H1 (cell line): ENCODE results near the gene SPAG4. TPM values are rescaled to one million over a fixed set of nuclear protein-coding genes. Genes with fewer than 3 reads are reported as not detected.

Experiments
- EGR1 ChIP-seq: IDR thresholded peaks from 2 replicates; pipeline ENCODE4 v1.6.1; 2011; ENCODE audit warnings: low read depth, low read length, borderline replicate concordance
- KDM1A ChIP-seq: fragments of 200-600, 300-600 bp; sonication (generic); IDR thresholded peaks from 2 replicates; pipeline ENCODE4 v1.7.1; 2016; ENCODE audit warnings: mild to moderate bottlenecking, low read length, borderline replicate concordance
- POLR2AphosphoS5 ChIP-seq: IDR thresholded peaks from 2 replicates; pipeline ENCODE4 v1.6.1; 2011; ENCODE audit warnings: low read depth, low read length
- RFX5 ChIP-seq: IDR thresholded peaks from 2 replicates; pipeline ENCODE4 v1.6.1; 2011; ENCODE audit warnings: low read depth, low read length, improper control_type of control experiment, borderline replicate concordance
- TAF7 ChIP-seq: optimal IDR thresholded peaks from 2 replicates; pipeline ENCODE3; 2011; ENCODE audit warnings: low read depth, mild to moderate bottlenecking, inconsistent platforms, low read length, moderate library complexity, borderline replicate concordance
- polyA plus RNA-seq, 7 experiments: library from polyadenylated mRNA; depleted of rRNA in 3 of 7; stranded (reverse) in 5 of 7; unstranded in 2 of 7; fragments of >200 nt in 5 of 7; fragments of 200-250 nt in 2 of 7; gene quantifications; 1 replicate in 5 of 7; 2 replicates in 1 of 7; 4 replicates in 1 of 7; pipeline versions ENCODE4 v1.2.1 to v1.2.3, GENCODE V29; 2011 to 2013; ENCODE audit warnings: missing spikeins in 2 of 7, mixed read lengths in 2 of 7
- total RNA-seq: library from RNA; stranded (reverse); fragmentation: NEBNext Ultra II Directional; extraction: Animal tissue kit (Norgen Biotek cat#: 25700); gene quantifications from 2 replicates; pipeline ENCODE4 v1.2.1, GENCODE V29; 2021
- TF ChIP-seq, protein P1 (sequence below): fragments of 300-600 bp; sonication (generic); IDR thresholded peaks from 2 replicates; pipeline ENCODE4 v1.7.1; 2012; ENCODE audit warnings: low read length, moderate library complexity, mild to moderate bottlenecking, inconsistent platforms; ENCODE audit not compliant: insufficient replicate concordance

Gene SPAG4
- total and polyA plus RNA-seq, 2 of the 8 experiments (the other 6 are each of a cell fraction or from before 2014, with no cell fraction given): 2.4 to 6.0 TPM

DNA sequence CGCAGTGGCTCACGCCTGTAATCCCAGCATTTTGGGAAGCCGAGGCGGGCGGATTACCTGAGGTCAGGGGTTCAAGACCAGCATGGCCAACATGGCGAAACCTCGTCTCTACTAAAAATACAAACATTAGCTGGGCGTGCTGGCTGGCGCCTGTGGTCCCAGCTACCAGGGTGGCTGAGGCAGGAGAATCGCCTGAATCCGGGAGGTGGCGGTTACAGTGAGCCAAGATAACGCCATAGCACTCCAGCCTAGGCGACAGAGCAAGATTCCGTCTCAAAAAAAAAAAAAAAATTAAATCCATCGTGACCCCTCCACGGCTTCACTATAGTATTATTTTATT lies 50.3 kb downstream of the SPAG4 start (continued):
- TF ChIP-seq, protein P1, sequence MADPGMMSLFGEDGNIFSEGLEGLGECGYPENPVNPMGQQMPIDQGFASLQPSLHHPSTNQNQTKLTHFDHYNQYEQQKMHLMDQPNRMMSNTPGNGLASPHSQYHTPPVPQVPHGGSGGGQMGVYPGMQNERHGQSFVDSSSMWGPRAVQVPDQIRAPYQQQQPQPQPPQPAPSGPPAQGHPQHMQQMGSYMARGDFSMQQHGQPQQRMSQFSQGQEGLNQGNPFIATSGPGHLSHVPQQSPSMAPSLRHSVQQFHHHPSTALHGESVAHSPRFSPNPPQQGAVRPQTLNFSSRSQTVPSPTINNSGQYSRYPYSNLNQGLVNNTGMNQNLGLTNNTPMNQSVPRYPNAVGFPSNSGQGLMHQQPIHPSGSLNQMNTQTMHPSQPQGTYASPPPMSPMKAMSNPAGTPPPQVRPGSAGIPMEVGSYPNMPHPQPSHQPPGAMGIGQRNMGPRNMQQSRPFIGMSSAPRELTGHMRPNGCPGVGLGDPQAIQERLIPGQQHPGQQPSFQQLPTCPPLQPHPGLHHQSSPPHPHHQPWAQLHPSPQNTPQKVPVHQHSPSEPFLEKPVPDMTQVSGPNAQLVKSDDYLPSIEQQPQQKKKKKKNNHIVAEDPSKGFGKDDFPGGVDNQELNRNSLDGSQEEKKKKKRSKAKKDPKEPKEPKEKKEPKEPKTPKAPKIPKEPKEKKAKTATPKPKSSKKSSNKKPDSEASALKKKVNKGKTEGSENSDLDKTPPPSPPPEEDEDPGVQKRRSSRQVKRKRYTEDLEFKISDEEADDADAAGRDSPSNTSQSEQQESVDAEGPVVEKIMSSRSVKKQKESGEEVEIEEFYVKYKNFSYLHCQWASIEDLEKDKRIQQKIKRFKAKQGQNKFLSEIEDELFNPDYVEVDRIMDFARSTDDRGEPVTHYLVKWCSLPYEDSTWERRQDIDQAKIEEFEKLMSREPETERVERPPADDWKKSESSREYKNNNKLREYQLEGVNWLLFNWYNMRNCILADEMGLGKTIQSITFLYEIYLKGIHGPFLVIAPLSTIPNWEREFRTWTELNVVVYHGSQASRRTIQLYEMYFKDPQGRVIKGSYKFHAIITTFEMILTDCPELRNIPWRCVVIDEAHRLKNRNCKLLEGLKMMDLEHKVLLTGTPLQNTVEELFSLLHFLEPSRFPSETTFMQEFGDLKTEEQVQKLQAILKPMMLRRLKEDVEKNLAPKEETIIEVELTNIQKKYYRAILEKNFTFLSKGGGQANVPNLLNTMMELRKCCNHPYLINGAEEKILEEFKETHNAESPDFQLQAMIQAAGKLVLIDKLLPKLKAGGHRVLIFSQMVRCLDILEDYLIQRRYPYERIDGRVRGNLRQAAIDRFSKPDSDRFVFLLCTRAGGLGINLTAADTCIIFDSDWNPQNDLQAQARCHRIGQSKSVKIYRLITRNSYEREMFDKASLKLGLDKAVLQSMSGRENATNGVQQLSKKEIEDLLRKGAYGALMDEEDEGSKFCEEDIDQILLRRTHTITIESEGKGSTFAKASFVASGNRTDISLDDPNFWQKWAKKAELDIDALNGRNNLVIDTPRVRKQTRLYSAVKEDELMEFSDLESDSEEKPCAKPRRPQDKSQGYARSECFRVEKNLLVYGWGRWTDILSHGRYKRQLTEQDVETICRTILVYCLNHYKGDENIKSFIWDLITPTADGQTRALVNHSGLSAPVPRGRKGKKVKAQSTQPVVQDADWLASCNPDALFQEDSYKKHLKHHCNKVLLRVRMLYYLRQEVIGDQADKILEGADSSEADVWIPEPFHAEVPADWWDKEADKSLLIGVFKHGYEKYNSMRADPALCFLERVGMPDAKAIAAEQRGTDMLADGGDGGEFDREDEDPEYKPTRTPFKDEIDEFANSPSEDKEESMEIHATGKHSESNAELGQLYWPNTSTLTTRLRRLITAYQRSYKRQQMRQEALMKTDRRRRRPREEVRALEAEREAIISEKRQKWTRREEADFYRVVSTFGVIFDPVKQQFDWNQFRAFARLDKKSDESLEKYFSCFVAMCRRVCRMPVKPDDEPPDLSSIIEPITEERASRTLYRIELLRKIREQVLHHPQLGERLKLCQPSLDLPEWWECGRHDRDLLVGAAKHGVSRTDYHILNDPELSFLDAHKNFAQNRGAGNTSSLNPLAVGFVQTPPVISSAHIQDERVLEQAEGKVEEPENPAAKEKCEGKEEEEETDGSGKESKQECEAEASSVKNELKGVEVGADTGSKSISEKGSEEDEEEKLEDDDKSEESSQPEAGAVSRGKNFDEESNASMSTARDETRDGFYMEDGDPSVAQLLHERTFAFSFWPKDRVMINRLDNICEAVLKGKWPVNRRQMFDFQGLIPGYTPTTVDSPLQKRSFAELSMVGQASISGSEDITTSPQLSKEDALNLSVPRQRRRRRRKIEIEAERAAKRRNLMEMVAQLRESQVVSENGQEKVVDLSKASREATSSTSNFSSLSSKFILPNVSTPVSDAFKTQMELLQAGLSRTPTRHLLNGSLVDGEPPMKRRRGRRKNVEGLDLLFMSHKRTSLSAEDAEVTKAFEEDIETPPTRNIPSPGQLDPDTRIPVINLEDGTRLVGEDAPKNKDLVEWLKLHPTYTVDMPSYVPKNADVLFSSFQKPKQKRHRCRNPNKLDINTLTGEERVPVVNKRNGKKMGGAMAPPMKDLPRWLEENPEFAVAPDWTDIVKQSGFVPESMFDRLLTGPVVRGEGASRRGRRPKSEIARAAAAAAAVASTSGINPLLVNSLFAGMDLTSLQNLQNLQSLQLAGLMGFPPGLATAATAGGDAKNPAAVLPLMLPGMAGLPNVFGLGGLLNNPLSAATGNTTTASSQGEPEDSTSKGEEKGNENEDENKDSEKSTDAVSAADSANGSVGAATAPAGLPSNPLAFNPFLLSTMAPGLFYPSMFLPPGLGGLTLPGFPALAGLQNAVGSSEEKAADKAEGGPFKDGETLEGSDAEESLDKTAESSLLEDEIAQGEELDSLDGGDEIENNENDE: no peak
- TF ChIP-seq POLR2AphosphoS5 (no peak), TAF7 (no peak), KDM1A (no peak), EGR1 (no peak), RFX5 (no peak)
